Measurements from ENCODE around the gene GSPT1.
"Not testable (repeated sequence)": the region's sequence is repeated elsewhere in the genome, so short reads cannot be mapped to it uniquely, and the experiment has no call there.

GSPT1 gene

DNA sequence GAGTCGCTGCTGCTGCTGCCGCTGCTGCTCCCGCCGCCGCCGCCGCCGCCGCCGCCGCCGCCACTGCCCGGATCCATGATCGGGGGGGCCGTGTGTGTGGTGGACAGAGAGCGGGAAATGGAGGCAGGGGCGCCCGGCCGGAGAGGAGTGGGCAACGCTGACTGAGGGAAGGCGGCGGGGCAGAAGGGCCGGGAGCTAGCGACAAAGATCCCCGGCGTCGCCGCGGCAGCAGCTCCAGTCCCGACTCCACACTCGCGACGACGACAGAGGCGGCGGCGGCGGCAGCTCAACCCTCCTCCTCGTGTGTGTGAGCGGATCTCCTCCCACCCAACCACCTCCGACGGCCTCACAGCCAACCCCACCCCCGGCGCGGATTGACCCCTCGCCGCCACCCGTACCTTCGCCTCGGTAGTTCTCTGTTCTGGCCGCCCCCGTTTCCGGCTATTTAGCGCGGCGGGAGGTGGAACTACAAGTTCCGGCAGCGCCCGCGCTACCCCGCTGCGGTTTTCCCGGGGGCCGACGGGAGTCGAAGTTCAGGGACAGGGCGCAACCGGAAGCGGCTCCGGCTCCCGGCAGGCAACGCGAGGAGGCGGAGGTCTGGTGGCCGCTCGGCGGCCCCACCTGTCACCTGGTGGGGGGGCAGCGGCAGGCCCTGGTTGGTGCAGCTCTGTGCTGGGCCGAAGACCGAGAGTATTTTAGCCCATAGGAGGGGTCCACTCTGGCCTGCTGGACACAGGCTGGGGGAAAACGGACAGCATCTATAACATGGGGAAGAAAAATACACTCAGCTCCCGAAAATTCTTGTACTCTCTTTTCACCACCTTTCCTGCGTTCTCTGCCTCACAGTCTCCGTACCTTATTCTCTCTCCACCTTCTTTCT lies at the start of gene GSPT1:
TSS of gene GSPT1 (minus strand) at position 313 of the 880 bp plus-strand sequence. CDS start at position 77, 236 bp downstream.
- DNase-seq, result peak; percentile 99

DNA sequence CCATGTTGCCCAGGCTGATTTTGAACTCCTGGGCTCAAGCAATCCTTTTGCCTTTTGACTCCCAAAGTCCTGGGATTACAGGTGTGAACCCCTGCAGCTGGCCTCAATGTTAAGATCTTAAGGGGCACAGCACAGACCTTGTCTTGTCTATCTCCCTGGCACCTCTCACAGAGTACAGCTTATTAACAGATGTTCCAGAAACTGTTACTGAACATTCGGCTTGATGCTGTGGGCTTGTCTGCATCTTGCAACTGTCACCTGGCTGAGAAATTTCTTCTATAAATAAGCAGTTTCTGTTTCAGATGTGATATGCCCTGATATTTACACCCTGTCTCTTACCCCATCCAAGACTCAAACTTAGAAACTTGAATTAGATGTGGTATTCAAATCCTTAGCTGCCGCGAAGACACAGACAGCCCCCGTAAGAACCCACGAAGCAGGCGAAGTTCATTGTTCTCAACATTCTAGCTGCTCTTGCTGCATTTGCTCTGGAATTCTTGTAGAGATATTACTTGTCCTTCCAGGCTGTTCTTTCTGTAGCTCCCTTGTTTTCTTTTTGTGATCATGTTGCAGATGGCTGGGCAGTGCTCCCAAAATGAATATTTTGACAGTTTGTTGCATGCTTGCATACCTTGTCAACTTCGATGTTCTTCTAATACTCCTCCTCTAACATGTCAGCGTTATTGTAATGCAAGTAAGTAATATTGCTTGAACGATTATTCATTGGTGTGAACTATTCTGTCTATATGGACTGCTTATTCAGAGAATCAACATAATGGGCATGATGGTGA lies 49.2 kb upstream of the GSPT1 start, which contains the start of gene TNFRSF17:
TSS of gene TNFRSF17 (plus strand) at position 450 of the 791 bp plus-strand sequence. CDS start at position 565, 115 bp downstream.
- no peak for DNase-seq

DNA sequence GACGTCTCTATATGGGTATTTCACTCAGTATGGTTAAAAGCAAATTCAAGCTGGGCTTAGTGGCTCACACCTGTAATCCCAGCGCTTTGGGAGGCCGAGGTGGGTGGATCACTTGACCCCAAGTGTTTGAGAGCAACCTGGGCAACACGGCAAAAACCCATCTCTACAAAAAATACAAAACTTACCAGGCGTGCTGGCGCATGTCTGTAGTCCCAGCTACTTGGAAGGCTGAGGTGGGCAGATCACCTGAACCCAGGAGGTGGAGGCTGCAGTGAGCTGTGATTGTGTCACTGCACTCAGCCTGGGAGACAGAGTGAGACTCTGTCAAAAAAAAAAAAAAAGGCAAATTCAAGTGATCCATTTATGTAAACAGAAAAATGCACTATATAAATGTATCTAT lies 48.0 kb upstream of the GSPT1 start:
- DNase-seq, result no peak

DNA sequence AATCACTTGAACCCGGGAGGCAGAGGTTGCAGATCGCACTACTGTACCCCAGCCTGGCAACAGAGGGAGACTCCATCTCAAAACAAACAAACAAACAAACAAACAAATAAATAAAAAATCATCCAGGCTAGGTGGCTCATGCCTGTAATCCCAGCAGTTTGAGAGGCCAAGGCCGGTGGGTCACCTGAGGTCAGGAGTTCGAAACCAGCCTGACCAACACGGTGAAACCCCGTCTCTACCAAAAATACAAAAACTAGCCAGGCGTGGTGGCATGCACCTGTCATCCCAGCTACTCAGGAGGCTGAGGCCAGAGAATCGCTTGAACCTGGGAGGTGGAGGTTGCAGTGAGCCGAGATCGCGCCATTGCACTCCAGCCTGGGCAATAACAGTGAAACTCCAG lies 47.2 kb upstream of the GSPT1 start:
- not testable (repeated sequence) for DNase-seq

DNA sequence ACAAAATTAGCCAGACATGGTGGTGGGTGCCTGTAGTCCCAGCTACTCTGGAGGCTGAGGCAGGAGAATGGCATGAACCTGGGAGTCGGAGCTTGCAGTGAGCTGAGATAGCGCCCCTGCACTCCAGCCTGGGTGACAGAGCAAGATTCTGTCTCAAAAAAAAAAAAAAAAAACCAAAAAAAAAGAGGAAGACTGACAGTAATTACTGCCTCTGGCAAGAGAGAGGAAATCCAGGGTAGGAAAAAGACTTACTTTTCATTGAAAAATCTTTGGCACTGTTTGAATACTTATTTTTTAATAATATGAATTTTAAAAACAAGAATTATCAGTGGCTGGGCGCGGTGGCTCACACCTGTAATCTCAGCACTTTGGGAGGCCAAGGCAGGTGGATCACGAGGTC lies 46.7 kb upstream of the GSPT1 start:
- not testable (repeated sequence) for DNase-seq

DNA sequence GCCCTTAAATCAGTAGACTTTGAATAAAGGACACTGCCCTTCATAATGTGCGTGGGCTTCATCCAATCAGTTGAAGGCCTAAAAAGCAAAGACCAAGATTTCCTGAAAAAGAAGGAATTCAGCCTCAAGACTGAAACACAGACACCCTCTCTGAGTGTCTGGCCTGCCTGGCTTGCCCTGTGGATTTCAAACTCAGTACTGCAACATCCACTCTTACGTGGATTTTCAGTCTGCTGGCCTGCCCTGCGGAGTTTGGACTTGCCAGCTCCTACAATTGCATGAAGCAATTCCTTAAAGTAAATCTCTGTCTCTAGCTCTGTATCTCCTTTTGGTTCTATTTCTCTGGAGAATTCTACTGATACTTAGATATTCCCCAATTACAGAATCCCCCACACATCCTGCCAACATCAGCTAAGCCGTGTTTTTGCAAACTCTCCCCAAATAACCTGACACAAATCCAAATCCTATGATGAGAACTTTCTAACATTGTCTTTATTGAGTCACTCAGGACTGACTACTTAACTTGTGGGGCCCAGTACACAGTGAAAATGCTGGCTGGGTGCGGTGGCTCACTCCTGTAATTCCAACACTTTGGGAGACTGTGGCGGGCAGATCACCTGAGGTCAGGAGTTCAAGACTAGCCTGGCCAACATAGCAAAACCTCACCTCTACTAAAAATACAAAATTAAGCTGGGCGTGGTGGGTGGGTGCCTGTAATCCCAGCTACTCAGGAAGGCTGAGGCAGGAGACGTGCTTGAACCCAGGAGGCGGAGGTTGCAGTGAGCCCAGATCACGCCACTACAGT lies 42.0 kb upstream of the GSPT1 start:
- no peak for DNase-seq

DNA sequence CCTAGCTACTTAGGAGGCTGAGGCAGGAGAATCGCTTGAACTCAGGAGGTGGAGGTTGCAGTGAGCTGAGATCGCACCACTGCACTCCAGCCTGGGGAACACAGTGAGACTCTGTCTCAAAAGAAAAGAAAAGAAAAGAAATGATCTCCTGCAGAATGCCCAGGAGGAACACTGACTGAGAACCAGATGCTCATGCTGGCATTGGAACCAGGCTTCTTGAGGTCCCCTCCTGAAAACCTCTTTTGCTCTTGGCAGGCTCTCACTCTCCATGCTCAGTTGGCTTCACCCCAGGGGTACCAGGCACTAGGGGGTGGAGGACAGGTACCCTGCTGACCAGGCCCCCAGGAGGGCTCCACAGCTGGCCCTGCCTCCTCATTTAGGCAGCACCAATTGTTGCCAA lies 40.8 kb upstream of the GSPT1 start:
- DNase-seq, result no peak

DNA sequence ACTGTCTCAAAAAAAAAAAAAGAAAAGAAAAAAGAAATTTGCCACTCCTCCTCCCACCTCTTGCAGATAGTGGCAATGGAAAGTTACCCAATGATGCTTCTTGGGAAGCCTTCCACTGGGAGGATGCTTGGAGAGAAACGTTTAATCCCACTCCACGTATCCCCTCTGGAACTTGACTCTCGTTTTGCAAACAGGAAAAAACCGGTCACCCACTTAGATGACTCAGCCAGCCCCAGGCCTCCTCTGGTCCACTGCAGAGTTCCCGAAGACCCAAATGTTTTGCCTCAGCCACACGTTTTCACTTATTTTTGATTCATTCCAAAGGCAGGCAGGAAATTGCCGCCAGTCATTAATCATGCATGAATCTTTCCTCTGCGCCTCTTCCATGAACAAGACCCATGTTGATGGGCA lies 40.0 kb upstream of the GSPT1 start:
- peak; percentile 9 for DNase-seq

DNA sequence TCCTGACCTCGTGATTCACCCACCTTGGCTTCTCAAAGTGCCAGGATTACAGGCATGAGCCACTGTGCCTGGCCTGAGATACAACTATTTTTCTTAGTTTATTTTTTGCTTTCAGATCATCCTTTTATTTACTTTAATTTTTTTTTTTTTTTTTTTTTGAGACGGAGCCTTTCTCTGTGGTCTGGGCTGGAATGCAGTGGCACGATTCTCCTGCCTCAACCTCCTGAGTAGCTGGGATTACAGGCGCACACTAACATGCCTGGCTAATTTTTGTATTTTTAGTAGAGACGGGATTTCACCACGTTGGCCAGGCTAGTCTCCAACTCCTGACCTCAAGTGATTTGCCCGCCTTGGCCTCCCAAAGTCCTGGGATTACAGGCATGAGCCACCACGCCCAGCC lies 37.8 kb upstream of the GSPT1 start:
- not testable (repeated sequence) for DNase-seq

DNA sequence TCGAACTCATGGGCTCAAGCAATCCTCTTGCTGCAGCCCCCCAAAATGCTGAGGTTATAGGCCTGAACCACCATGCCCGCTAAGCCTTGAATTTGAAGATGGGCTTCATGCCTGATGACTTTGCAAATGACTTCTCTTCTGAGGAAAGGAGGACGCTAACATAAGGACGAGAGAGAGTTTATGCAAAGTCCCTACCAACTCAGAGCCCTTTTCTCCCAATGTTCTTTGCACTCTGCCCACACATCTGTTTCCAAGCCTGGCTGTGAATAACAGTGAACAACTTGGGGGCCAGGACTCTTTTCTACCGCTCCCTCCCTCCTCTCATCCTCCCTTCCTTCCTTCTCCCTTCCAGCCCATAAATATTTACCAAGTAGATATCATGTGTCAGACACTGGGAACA lies 34.6 kb upstream of the GSPT1 start:
- no peak for DNase-seq

DNA sequence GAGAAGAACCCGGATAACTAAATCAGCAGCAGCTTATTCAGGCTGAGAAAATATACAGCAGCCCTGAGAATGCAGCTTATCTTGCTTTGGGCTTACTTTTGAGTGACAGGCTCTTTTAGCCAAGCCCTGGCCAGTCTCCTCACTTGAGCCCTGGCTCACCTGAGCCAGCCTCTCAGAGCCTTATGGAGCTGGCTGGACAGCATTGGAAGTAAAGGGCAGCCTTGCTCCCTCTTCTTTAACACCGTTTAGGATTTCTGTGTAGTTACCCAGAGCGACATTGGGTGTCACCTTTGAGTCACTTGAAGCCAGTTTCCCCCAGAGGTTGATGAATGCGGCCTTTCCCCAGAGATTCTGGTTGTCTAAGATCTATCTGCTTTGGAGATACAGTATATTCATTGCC lies 33.8 kb upstream of the GSPT1 start:
- peak; percentile 78 for DNase-seq

DNA sequence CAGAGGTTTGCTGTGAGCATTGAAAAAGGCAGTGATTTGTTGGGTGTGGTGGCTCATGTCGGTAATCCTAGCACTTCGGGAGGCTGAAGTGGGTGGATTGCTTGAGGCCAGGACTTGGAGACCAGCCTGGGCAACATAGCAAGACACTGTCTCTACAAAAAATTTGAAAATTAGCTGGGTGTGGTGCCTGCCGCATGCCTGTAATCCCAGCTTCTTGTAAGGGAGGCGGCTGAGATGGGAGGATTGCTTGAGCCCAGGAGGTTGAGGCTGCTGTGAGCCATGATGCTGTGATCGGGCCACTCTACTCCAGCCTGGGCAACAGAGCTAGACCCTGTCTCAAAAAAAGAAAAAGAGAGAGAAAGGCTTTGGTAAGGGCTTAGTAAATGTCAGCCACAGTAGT lies 33.1 kb upstream of the GSPT1 start:
- DNase-seq, result no peak

DNA sequence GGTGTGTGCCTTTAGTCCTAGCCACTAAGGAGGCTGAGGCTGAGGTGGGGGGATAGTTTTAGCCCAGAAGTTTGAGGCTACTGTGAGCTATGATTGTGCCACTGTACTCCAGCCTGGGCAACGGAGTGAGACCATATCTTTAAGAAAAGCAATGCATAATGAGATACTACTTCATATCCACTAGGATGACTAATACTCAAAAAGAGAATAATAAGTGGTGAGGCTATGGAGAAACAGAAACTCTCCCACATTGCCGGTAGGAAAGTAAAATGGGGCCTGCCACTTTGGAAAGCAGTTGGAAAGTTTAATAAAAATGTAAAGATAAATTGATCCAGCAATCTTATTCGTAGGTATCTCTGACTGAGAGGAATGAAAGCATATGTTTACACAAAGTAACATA lies 30.7 kb upstream of the GSPT1 start:
- DNase-seq, result no peak

DNA sequence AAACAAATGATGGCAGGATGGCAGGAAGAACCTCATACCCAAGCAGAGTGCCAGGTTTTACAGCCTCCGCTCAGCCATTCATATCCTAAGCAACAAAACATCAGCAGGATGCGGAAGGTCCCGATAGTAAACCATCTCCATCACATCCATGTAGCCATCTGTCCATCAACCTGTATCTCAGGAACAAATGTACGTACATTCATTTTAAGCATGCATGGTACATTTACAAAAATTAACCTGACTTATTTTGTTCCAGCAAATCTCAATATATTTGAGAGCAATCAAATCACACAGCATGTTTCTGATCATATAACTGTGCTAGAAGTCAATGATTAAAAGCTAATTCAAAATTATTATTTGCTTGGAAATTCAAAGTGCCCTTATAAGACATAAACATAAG lies 26.2 kb upstream of the GSPT1 start, which contains the start of gene NPIPB2:
TSS of gene NPIPB2 (minus strand) at position 101 of the 400 bp plus-strand sequence. CDS start at position 101, 0 bp downstream.
- not testable (repeated sequence) for DNase-seq

DNA sequence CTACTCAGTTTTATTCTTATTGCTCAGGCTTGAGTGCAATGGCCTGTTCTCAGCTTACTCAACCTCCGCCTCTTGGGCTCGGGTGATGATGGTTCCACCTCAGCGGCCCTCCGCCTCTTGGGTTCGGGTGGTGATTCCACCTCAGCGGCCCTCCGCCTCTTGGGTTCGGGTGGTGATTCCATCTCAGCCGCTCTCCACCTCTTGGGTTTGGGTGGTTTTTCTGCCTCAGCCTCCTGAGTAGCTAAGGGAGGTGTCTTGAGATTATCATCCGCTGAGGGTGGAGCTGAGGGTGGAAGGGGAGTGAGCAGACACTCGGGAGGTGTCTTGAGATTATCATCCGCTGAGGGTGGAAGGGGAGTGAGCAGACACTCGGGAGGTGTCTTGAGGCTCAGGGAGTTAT lies 11.6 kb upstream of the GSPT1 start:
- not testable (repeated sequence) for DNase-seq

DNA sequence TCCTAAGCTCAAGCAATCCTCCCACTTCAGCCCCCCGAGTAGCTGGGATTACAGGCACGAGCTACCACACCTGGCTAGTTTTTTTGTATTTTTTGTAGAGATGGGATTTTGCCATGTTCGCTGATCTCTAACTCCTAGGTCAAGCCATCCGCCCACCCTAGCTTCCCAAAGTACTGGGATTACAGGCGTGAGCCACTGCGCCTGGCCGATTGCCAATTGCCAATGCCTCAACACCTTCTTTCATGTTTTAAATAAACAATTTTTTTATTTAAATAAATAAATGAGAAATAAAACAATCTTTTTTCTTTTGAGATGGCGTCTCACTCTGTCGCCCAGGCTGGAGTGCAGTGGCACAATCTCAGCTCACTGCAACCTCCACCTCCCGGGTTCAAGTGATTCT lies 8.3 kb upstream of the GSPT1 start:
- not testable (repeated sequence) for DNase-seq

DNA sequence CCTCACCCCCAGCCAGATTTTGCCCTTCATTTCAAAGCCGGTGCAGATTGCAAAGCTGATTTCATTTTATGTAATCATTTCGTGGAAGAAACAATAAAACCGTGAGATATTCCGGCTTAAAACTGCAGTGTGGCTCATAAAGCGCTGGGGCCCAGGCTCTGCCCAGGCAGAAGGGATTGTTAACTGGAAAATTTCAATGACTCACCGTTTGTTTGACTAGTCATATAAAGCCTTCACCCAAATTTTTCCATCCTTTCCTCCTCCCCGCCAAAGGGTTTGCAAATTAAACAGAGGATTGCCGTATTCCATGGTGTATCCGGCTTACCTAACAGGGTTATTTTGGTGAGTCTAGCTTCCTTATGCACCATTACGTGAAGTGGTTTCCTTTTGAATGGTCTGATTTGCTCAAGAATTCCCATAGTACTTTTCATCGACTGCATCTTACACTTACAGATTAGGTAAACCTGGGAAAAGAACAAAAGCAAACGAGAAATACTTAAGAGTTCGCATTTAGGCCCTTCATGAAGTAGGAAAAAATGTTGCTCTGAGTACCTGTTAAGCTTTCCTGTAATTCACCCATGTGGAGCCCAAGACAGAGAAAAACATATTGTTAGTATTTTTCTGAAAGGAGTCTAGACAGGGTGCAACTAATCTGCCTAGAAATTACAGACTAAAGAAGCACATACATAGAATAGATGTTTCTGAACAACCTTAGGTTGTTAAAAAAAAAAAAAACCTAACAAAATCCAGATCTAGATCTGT lies 949 bp upstream of the GSPT1 start:
- DNase-seq, result peak; percentile 91

DNA sequence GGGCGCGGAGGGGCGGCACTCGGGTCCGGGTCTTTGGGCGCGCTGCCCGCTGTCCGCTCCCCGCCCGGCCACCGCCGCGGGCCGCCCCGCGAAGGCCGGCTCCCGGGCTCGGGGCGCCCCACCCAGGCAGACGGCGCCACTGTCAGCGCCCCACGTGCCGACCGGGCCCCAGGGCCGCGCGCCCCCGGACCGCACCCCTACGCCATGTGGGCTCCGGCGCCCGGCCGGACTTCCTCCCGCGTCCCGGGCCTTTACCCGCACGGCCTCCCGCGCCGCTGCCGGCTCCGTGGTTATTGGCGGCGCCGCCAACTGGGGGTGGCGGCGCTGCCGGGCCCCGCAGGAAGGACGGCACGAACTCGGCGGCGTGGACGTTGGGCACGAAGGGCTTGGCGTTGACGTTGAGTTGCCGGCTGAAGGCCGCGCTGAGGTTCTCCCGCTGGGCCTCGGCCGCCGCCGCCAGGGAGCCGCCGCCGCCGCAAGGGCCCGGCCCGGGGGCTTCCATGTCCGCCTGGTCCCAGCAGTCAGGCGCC lies 577 bp downstream of the GSPT1 start:
- DNase-seq, result peak; percentile 64

DNA sequence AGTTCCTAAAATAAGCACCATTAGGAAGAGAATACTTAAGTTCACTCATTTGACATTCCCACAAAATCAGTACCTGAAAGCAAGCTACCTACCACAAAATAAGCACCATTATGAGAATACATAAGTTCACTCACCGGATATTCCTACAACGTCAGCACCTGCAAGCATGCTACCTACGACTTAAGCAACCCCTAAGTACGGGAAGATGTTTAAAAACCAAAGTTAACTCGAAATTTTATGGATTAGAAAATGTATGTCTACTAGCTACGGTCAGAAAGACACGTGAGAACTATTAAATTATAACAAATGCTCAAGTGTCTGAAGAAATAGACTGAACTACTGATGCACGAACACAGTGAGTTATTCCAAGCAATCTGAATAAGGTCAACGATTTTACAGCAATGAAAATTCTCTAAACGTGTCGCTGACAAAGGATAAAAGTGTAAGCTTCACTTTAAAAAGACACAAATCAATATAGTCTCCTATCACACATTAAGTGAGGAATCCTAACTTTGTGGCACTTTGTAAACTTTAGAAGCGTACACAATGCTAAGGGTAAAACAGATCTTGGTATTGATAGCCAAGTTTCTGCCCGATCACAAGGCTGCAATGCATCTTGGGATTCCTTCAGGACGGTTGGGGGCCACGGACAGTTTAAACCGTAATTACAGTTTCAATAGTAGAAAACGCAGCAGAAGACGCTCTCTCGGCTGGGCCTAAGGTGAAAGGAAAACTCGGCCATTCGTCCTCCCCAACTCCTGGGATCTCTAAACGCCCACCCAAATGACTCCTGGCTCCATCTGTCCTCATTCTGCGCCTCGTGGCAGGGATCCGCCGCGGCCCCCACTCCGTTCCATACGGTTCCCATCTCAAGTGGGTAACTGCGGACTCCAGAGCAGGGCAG lies 1.3 kb downstream of the GSPT1 start:
- DNase-seq, result peak; percentile 40

DNA sequence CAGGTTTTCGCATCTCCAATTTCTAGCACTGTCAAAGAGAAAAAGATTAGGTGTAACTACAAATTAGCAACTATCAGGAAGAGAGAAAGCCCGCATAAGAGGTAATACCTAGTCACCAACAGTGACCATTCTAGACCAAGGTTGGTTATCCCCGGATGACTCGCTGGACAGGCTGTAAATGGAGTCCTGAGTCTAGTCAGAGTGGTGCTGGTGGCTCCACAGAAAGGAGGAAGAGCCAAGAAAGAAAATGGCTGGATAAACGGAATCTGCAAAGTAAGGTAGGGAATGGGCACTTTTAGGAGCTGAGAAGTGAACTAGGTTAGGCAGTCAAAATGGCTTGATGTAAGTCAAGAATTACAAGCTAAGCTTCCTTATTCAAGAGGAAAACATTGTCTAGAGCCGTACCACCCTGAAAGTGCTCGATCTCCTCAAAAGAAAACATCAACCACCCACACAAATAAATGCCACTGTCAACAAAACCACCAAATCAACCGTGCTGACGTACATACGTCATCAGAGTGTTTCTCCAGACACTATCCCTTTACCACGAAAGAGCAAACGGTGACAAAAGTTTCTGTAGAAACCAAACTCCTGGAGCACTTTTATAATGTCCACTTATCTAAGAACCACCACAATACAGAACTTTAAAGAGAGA lies 2.2 kb downstream of the GSPT1 start:
- peak; percentile 10 for DNase-seq
